Heart left ventricle (tissue), 16 donors: ENCODE results near the gene ZNF10. TPM values are rescaled to one million over a fixed set of nuclear protein-coding genes. Genes with fewer than 3 reads are reported as not detected.
A peak's percentile ranks its signal among the peaks of the same experiment; 100 is the strongest.

Experiments
- ATAC-seq, 4 donors: fragments of 200-7000 bp; cut with Tn5 transposase; one replicate each; pipeline ENCODE4 v1.9.1; 2020 to 2022; ENCODE audit warnings: moderate library complexity in 4 of 4, mild to moderate bottlenecking in 3 of 4, moderate number of reproducible peaks in 1 of 4
- DNase-seq, 5 donors: peaks; one replicate each; pipeline ENCODE4 v3.0.0-alpha.2; 2020
- H3K27ac ChIP-seq, 12 donors: fragments of 200-600 bp; sonication (generic) in 4 of 12; one replicate each; pipeline versions ENCODE4 v1.5.0 to v1.8.0; 2016 to 2022; ENCODE audit warnings: mild to moderate bottlenecking in 2 of 12
- H3K27me3 ChIP-seq, 9 donors: fragments of 200-600 bp; sonication (generic) in 2 of 9; one replicate each; pipeline versions ENCODE4 v1.5.1 to v1.8.0; 2016 to 2022; ENCODE audit warnings: mild to moderate bottlenecking in 3 of 9
- H3K36me3 ChIP-seq, 9 donors: fragments of 200-600 bp; sonication (generic) in 2 of 9; one replicate each; pipeline versions ENCODE4 v1.5.0 to v1.8.0; 2018 to 2022; ENCODE audit warnings: mild to moderate bottlenecking in 2 of 9
- H3K4me1 ChIP-seq, 12 donors: fragments of 200-600 bp; sonication (generic) in 4 of 12; one replicate each; pipeline versions ENCODE4 v1.5.0 to v1.8.0; 2016 to 2022; ENCODE audit warnings: mild to moderate bottlenecking in 3 of 12
- H3K4me3 ChIP-seq, 12 donors: fragments of 200-600 bp; sonication (generic) in 4 of 12; one replicate each; pipeline versions ENCODE4 v1.5.0 to v1.8.0; 2017 to 2022; ENCODE audit warnings: mild to moderate bottlenecking in 9 of 12, moderate library complexity in 4 of 12
- H3K9me3 ChIP-seq, 12 donors: fragments of 200-600 bp; sonication (generic) in 4 of 12; one replicate each; pipeline versions ENCODE4 v1.5.0 to v1.8.0; 2016 to 2022; ENCODE audit warnings: mild to moderate bottlenecking in 1 of 12
- POLR2A ChIP-seq, 2 donors: fragments of 450-650 bp; IDR thresholded peaks; one replicate each; pipeline ENCODE4 v1.6.1; 2017; ENCODE audit warnings: antibody characterized with exemption in 2 of 2, mild to moderate bottlenecking in 2 of 2, moderate library complexity in 2 of 2
- WGBS, 4 donors: extraction: QIAGEN DNeasy Blood & Tissue Kit in 2 of 4; methylation state at CpG; one replicate each; pipeline versions ENCODE4 v1.1.5 to v1.1.7; 2013 to 2018; 5-methylcytosine and 5-hydroxymethylcytosine counted together
- intact Hi-C, 10 donors: fragments of 100-400 bp; cut with DNase I; formaldehyde crosslinking; loops; one replicate each; pipeline versions ENCODE4 v1.11.1 to v1.14.2; 2022
- polyA plus RNA-seq, 2 donors: library from polyadenylated mRNA; stranded (reverse); fragments of 200-250 nt; gene quantifications; one replicate each; pipeline ENCODE4 v1.2.3, GENCODE V29; 2013
- total RNA-seq, 9 donors: library from RNA; depleted of rRNA in 2 of 9; stranded (reverse); fragments of >200 nt in 2 of 9; fragmentation: NEBNext Ultra II Directional in 3 of 9; extraction: Animal tissue kit (Norgen Biotek cat#: 25700) in 3 of 9; gene quantifications; one replicate each; pipeline versions ENCODE4 v1.1.0 to v1.2.4, GENCODE V29; 2016 to 2023
- TF ChIP-seq, protein P1 (sequence below), 12 donors: fragments of 200-600 bp; sonication (generic) in 4 of 12; IDR thresholded peaks; one replicate each; pipeline versions ENCODE4 v1.5.0 to v1.8.0; 2018 to 2022; ENCODE audit warnings: antibody characterized with exemption in 12 of 12, mild to moderate bottlenecking in 5 of 12
- donor health status: ischemic (EF 13 %, LVEDD 7.1; RV severe dilation, severe dysfunction).
- donor health status: healthy with polysubstance abuse.
- donor health status: DM: no; HTN: yes; CAD: no.
- donor health status: DM: no; HTN: no; CAD: no.
- donor health status: ischemic (EF 25% LVEDD 6.9; RV normal size, moderate dysfunction).
- donor health status: ischemic (EF 25% LVEDD 5.7; RV mildly dilated, moderate dysfunction).
- donor health status: healthy.
- donor health status: DM: yes; HTN: yes; CAD: no.
- donor health status: ischemic (EF 35%, LVEDD 5.7; RV mildly dilated, moderate dysfunction).
- donor health status: nonischemic (EF 11% LVEDD 7.7; RV severe dilation, severe dysfunction).
- donor health status: DM: yes; HTN: yes; CAD: no.
- donor health status: PGD.
- donor health status: ischemic (EF 29% LVEDD 5.4; RV normal size, mild dysfunction).
- donor health status: nonischemic (EF 23%, LVEDD 6.1; RV moderate dilation, normal function).

The ZNF10 gene
- total and polyA plus RNA-seq, 11 donors: 4.8 to 9.9 (median 6.3) TPM

DNA sequence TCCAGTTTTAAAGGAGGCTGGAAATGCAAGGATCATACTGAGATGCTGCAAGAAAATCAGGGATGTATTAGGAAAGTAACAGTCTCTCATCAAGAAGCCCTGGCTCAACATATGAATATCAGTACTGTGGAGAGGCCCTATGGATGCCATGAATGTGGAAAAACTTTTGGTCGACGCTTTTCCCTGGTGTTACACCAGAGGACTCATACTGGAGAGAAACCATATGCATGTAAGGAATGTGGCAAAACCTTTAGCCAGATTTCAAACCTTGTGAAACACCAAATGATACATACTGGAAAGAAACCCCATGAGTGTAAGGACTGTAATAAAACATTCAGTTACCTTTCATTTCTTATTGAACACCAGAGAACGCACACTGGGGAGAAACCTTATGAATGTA is 24.8 kb upstream of the ZNF10 start:
- intact Hi-C loops: no loop called here
- ATAC-seq (no peak), DNase-seq (no peak)
- H3K36me3 ChIP-seq: peaks cover 15 to 100% (median 60%) of the 10 kb centered on the region in 9 donors
- H3K27ac ChIP-seq: no peak overlapping the region
- H3K9me3 ChIP-seq: peaks cover 20 to 100% (median 100%) of the 10 kb centered on the region in 12 donors
- WGBS, 4 donors: 96 to 100% (median 98%) methylated on average over 3 of the region's 3 CpGs
- no peaks in the 10 kb centered on the region for H3K27me3 ChIP-seq
- TF ChIP-seq, protein P1, sequence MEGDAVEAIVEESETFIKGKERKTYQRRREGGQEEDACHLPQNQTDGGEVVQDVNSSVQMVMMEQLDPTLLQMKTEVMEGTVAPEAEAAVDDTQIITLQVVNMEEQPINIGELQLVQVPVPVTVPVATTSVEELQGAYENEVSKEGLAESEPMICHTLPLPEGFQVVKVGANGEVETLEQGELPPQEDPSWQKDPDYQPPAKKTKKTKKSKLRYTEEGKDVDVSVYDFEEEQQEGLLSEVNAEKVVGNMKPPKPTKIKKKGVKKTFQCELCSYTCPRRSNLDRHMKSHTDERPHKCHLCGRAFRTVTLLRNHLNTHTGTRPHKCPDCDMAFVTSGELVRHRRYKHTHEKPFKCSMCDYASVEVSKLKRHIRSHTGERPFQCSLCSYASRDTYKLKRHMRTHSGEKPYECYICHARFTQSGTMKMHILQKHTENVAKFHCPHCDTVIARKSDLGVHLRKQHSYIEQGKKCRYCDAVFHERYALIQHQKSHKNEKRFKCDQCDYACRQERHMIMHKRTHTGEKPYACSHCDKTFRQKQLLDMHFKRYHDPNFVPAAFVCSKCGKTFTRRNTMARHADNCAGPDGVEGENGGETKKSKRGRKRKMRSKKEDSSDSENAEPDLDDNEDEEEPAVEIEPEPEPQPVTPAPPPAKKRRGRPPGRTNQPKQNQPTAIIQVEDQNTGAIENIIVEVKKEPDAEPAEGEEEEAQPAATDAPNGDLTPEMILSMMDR (IDR thresholded peaks at IDR 0.05): peak in 1 of 12 donors; percentile 2
- no peak for TF ChIP-seq POLR2A (IDR thresholded peaks at IDR 0.05)
- H3K4me1 ChIP-seq: no peaks in the 10 kb centered on the region
- H3K4me3 ChIP-seq: no peak overlapping the region

DNA sequence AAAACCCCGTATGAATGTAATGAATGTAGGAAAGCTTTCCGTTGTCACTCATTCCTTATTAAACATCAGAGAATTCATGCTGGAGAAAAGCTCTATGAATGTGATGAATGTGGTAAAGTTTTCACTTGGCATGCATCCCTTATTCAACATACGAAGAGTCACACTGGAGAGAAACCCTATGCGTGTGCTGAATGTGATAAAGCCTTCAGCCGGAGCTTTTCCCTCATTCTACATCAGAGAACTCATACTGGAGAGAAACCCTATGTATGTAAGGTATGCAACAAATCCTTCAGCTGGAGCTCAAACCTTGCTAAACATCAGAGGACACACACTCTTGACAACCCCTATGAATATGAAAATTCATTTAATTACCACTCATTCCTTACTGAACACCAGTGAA is 24.2 kb upstream of the ZNF10 start:
- no peak for ATAC-seq
- peaks cover 15 to 99% (median 54%) of the 10 kb centered on the region in 9 donors for H3K36me3 ChIP-seq
- H3K4me1 ChIP-seq: no peaks in the 10 kb centered on the region
- no peak for DNase-seq
- TF ChIP-seq POLR2A (IDR thresholded peaks at IDR 0.05): no peak
- no peak overlapping the region for H3K4me3 ChIP-seq
- intact Hi-C loops: no loop called here
- 95 to 99% (median 97%) methylated on average over 5 of the region's 5 CpGs for WGBS, 4 donors
- H3K9me3 ChIP-seq: peaks cover 19 to 100% (median 100%) of the 10 kb centered on the region in 12 donors
- H3K27me3 ChIP-seq: no peaks in the 10 kb centered on the region
- H3K27ac ChIP-seq: no peak overlapping the region

DNA sequence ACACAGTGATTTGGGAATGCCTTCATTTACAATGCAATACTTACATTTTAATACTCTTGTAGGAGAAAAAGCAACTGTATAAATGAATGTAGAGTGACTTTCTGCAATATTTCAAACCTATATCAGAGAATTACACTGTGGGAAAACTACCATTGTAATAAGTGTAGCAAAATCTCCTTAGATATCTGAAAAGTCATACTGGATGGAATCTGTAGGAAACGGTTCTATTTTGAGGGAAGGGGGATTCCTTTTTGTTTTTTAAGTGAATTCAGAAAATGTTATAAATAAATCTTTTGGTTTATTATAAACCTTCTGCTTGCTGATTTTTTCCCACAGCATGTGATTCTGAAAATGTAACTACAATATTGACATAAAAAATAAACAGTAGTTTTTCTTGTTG is 23.3 kb upstream of the ZNF10 start:
- no peak for ATAC-seq
- intact Hi-C loops: no loop called here
- peaks cover 18 to 100% (median 100%) of the 10 kb centered on the region in 12 donors for H3K9me3 ChIP-seq
- no peak overlapping the region for H3K27ac ChIP-seq
- DNase-seq: no peak
- peaks cover 14 to 91% (median 45%) of the 10 kb centered on the region in 9 donors for H3K36me3 ChIP-seq
- H3K27me3 ChIP-seq: no peaks in the 10 kb centered on the region
- TF ChIP-seq POLR2A (IDR thresholded peaks at IDR 0.05): no peak
- TF ChIP-seq, protein P1 (IDR thresholded peaks at IDR 0.05): no peak
- 92 to 100% (median 95%) methylated on average over 1 of the region's 1 CpG for WGBS, 4 donors
- no peak overlapping the region for H3K4me3 ChIP-seq
- no peaks in the 10 kb centered on the region for H3K4me1 ChIP-seq

DNA sequence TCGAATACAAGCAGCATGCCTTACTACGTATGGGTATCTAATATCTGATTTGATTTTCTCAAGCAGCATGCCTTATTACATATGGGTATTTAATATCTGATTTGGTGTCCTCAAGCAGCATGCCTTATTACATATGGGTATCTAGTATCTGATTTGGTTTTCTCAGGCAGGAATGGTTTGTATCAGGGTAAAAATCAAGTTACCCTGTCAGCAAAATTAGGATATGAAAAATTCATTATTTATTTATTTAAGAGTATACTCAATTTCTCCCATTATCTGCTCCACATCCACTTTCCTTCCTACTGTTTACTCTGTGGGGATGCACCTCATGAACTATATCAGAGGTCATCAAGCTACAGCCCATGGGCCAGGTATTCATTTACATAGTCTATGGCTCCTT is 22.3 kb upstream of the ZNF10 start:
- TF ChIP-seq, protein P1 (IDR thresholded peaks at IDR 0.05): no peak
- TF ChIP-seq POLR2A (IDR thresholded peaks at IDR 0.05): no peak
- Histone ChIP-seq H3K27me3 (no peaks in the 10 kb centered on the region), H3K4me1 (no peaks in the 10 kb centered on the region), H3K9me3 (peaks cover 18 to 100% (median 99%) of the 10 kb centered on the region in 12 donors), H3K4me3 (no peak overlapping the region), H3K27ac (no peak overlapping the region), H3K36me3 (peaks cover 13 to 80% (median 38%) of the 10 kb centered on the region in 9 donors)
- DNase-seq (no peak), ATAC-seq (no peak)
- 96 to 100% (median 96%) methylated on average over 2 of the region's 2 CpGs for WGBS, 4 donors
- intact Hi-C loops: no loop called here
